Measurements from ENCODE around the gene CACNG8.
A peak's percentile ranks its signal among the peaks of the same experiment; 100 is the strongest.
"Not testable (repeated sequence)": the region's sequence is repeated elsewhere in the genome, so short reads cannot be mapped to it uniquely, and the experiment has no call there.

CACNG8 gene

DNA sequence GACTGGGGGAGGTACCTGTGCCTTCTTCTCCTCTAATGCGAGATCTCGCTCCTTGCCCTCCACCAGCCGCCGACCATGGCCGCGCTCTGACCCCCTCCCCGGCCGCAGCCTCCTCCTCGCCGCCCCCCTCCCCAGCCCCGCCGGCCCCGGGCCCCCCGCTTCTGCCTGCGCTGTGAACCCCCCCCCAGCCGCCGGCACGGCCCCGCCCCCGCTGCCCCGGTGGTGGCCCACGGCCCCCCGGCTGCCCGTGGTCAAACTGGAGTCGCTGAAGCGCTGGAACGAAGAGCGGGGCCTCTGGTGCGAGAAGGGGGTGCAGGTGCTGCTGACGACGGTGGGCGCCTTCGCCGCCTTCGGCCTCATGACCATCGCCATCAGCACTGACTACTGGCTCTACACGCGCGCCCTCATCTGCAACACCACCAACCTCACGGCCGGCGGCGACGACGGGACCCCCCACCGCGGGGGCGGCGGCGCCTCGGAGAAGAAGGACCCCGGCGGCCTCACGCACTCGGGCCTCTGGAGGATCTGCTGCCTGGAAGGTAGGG lies at the start of gene CACNG8:
TSS of gene CACNG8 (plus strand) at position 51 of the 545 bp plus-strand sequence.
- no peak for DNase-seq (ENCODE audit: low spot score)

DNA sequence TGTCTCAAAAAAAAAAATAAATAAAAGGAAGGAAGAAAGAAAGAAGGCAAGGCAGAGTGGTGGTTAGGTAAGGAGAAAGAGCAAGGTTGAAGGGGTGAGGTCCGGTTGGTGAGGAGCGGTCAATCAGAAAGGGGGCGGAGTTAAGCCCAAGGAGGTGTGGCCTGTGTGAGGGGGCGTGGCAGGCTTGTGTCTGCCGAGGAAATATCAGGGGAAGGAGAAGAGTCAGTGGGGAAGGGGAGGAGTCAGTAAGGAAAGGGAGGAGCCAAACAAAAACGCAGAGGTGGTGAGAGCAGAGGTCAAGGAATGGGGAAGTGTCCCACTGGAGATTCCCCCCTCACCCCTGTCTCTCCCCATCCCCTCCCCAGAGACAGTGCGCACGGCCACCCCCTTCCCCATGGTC lies 47.7 kb upstream of the CACNG8 start:
- DNase-seq (ENCODE audit: low spot score), result no peak

DNA sequence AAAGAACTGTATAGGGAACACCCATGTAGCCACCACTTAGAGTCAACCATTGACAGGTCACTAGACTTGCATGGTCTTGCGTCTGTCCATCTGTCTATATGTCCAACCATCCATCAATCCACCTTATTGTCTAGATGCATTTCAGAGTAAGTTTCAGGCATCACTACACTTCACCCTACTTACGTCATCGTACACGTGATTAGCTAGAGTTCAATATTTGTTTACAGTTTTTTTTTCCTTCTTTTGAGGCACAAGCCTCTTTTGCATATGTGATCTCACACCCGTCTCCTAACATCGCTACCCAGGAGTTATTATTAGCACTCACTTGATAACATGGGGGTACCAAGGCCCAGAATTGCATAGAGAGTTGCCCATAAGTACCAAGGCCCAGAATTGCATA lies 46.7 kb upstream of the CACNG8 start:
- no peak for DNase-seq (ENCODE audit: low spot score)

- DNase-seq (ENCODE audit: low spot score), result no peak
Observed at GRCh38 chr19:53917356-53917755, 45.4 kb upstream of the CACNG8 start.

DNA sequence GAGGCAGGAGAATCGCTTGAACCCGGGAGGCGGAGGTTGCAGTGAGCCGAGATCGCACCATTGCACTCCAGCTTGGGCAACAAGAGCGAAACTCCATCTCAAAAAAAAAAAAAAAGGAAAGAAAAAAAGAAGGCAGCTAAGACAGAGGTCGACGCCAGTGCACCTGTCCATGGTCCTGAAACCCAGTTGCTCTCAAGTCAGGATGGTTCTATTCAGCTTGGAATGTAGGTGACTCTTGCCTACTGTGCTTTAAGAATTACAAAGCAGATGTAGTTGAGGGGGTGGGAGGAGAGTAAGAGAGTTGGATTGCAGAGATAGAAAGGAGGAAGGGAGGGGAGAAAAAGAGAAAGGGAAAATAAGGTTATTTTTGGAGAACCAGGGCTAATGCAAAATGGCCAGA lies 35.0 kb upstream of the CACNG8 start:
- DNase-seq (ENCODE audit: low spot score), result no peak

GRCh38 chr19:53936029-53936428 lies 26.7 kb upstream of the CACNG8 start:
- DNase-seq (ENCODE audit: low spot score), result no peak

GRCh38 chr19:53942001-53942786 lies 20.5 kb upstream of the CACNG8 start:
- DNase-seq (ENCODE audit: low spot score), result peak; percentile 39

DNA sequence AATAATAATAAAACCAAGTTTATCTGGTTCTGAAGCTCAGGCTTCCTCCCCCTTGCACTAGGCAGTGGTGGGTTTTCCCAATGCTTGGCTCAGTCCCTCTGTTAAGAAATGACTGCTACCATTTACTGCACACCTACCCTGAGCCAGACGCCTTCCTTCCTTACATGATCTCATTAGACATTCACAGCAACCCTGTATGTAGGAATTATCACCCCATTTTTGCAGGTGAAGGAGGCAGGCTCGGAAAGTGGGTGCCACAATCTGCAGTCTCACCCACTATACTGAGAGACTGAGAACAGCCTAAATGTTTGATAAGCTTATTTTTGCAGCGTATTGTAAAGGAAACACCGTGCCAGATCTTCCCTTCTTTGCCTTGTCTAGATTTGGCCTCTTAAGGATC lies 18.3 kb upstream of the CACNG8 start:
- DNase-seq (ENCODE audit: low spot score), result no peak

DNA sequence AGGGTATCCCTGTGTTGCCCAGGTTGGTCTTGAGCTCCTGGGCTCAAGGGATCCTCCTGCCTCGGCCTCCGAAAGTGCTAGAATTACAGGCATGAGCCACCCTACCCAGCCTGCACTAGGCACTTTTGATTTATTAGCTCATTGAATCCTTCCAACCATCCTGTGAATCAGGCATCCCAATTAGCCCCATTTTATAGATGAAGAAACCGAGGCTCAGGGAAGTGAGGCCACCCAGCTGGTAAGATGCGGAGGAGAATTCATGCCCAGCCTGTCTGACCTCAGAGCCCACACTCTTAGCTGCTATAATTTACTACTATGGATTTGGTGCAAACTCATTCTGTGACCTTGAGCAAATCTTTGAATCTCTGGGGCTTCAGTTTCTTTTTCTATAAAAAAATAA lies 17.8 kb upstream of the CACNG8 start:
- no peak for DNase-seq (ENCODE audit: low spot score)

DNA sequence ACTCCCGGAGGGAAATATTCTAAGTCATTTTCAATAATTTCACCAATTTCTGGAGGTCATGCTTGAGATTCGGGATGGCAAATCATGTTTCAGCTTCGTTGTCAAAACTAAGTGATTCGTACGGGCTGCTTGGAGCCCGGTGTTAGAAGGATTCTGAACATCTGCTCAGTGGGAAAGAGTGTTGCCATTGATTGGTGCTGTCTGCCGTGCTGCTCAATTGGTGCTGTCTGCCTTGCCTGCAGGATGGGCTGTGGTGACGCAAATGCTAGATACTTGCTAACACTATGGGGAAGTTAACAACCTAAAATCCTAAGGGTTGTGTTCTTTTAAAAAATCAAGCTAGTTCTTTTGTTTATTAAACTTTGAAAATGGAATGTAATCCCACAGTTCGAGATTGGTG lies 17.3 kb upstream of the CACNG8 start:
- DNase-seq (ENCODE audit: low spot score), result no peak

DNA sequence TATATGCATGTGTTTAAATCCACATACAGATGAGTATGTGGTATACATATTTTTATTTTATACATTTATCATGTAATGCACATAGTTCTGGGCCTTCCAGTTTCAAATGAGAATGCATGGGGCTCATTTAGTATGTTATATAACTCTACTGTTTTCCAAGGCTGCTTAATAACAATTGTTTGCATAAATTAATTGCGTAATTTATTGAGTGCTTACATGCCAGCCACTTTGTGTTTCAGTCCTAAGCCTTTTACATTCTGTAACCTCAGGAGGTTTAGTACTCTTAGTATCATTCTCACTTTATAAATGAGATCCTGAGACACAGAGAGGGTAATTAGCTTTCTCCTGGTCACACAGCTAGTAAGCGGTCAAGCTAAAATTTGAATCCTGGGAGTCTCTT lies 16.7 kb upstream of the CACNG8 start:
- no peak for DNase-seq (ENCODE audit: low spot score)

GRCh38 chr19:53947624-53948023 lies 15.1 kb upstream of the CACNG8 start:
- no peak for DNase-seq (ENCODE audit: low spot score)

GRCh38 chr19:53948611-53949010 lies 14.1 kb upstream of the CACNG8 start:
- DNase-seq (ENCODE audit: low spot score), result not testable (repeated sequence)

DNA sequence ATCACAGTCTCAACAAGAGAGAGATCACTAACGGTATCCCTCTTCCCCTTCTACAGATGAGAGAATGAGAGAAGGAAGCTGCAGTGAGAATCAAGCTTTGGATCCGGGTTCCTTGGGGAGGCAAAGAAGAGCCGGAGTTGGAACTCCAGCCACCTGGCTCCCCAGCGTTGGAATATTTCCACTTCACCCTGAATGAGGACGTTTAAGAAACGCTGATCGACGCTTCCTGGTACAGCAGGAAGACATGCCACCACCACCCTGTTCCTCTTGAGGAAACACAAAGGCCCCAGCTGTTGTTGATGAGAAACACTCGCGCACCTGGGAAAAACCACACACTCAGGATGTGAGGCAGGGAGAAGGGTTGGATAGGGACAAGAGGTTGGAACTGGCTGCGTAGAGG lies 11.3 kb upstream of the CACNG8 start:
- no peak for DNase-seq (ENCODE audit: low spot score)

GRCh38 chr19:53951947-53952346 lies 10.8 kb upstream of the CACNG8 start:
- DNase-seq (ENCODE audit: low spot score), result no peak

GRCh38 chr19:53953383-53953782 lies 9.4 kb upstream of the CACNG8 start:
- no peak for DNase-seq (ENCODE audit: low spot score)

- no peak for DNase-seq (ENCODE audit: low spot score)
Observed at GRCh38 chr19:53957448-53958167, 5.1 kb upstream of the CACNG8 start.

DNA sequence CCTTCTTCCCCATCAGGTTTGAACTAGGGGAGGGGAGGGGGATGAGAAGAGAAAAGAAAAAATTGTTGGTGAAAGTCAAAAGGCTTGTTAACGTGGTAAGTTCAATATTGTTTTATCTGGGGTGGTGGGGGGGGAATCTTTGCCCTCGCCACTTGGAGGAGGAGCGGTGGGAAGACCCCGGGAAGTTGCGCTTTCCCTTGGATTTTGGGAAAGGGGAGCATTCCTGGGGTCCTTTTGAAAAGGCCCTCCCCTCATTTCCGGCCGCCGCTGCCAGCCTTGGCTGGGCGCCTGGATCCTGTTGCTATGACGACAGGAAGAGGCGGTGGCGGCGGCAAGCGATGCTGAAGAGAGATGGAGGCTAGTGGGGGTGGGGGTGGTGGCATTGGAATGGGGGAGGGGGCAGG lies 4.6 kb upstream of the CACNG8 start:
- DNase-seq (ENCODE audit: low spot score), result no peak

GRCh38 chr19:53958823-53959757 lies 3.6 kb upstream of the CACNG8 start:
- DNase-seq (ENCODE audit: low spot score), result no peak

DNA sequence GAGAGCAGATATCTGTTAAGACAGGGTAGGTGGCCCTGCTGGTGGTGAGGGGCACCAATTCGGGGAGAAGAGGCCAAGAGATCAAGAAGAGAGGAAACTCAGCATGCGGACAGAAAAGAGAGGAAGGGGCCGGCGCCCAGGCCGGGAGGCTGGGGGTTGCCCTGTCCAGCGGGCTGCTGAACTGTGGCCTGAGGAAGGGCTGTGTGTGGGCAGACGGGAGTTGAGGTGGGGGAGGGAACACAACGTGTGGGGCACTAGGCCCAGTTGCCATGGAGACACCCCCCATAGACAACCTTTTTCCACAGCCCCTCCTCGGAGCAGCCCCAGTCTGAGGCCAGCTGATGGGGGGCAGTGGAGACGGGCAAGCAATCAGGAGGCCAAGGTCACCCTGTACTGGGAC lies 2.5 kb upstream of the CACNG8 start:
- no peak for DNase-seq (ENCODE audit: low spot score)

GRCh38 chr19:53960886-53961285 lies 1.9 kb upstream of the CACNG8 start:
- DNase-seq (ENCODE audit: low spot score), result no peak
